Thymus (tissue), 11 donors: ENCODE data around the gene GPX6. TPM values are rescaled to one million over a fixed set of nuclear protein-coding genes. Genes with fewer than 3 reads are reported as not detected.

Experiments used
- DNase-seq, 9 donors: peaks; one replicate each; pipeline ENCODE4 v3.0.0-alpha.2; 2013; ENCODE audit warnings: low spot score in 9 of 9, low read depth in 6 of 9, missing footprints in 1 of 9
- H3K27ac ChIP-seq, 2 donors: one replicate each; pipeline ENCODE4 v1.5.1; 2013; ENCODE audit warnings: control low read depth in 1 of 2, low read depth in 1 of 2, low read length in 1 of 2, mild to moderate bottlenecking in 1 of 2, moderate library complexity in 1 of 2
- H3K27me3 ChIP-seq, 2 donors: one replicate each; pipeline ENCODE4 v1.5.1; 2013; ENCODE audit warnings: low read length in 1 of 2; ENCODE audit not compliant: control insufficient read depth in 2 of 2, insufficient read depth in 1 of 2
- H3K36me3 ChIP-seq, 2 donors: one replicate each; pipeline ENCODE4 v1.5.1; 2013; ENCODE audit warnings: low read length in 1 of 2, mild to moderate bottlenecking in 1 of 2, moderate library complexity in 1 of 2; ENCODE audit not compliant: control insufficient read depth in 2 of 2, insufficient read depth in 2 of 2
- H3K4me1 ChIP-seq, 2 donors: one replicate each; pipeline ENCODE4 v1.5.1; 2013; ENCODE audit warnings: low read length in 2 of 2; ENCODE audit not compliant: control insufficient read depth in 2 of 2, insufficient read depth in 2 of 2
- H3K4me3 ChIP-seq, 2 donors: one replicate each; pipeline ENCODE4 v1.5.1; 2013; ENCODE audit warnings: low read length in 2 of 2, control low read depth in 1 of 2, mild to moderate bottlenecking in 1 of 2
- H3K9me3 ChIP-seq, 2 donors: one replicate each; pipeline ENCODE4 v1.5.1; 2013; ENCODE audit warnings: low read length in 1 of 2, mild to moderate bottlenecking in 1 of 2; ENCODE audit not compliant: control insufficient read depth in 2 of 2, insufficient read depth in 1 of 2
- WGBS: extraction: QIAGEN DNeasy Blood & Tissue Kit; methylation state at CpG from one replicate; pipeline ENCODE4 v1.1.7; 2013; 5-methylcytosine and 5-hydroxymethylcytosine counted together
- polyA plus RNA-seq: library from polyadenylated mRNA; stranded (reverse); fragments of 200-250 nt; gene quantifications from one replicate; pipeline ENCODE4 v1.2.3, GENCODE V29; 2013
- total RNA-seq: library from RNA; stranded (reverse); fragments of 120-200 nt; gene quantifications from one replicate; pipeline ENCODE4 v1.2.4, GENCODE V29; 2013
- donor health status: healthy.

GPX6 gene
- total and polyA plus RNA-seq, 2 donors = not detected

- peaks cover 10 to 23% of the 10 kb centered on the region in 2 donors for H3K27me3 ChIP-seq
- no peak overlapping the region for H3K4me3 ChIP-seq
- H3K36me3 ChIP-seq = no peaks in the 10 kb centered on the region
- H3K4me1 ChIP-seq = peaks cover 0 to 10% of the 10 kb centered on the region in 2 donors
- no peaks in the 10 kb centered on the region for H3K9me3 ChIP-seq
- DNase-seq = no peak
- H3K27ac ChIP-seq = no peak overlapping the region
Measured at GRCh38 chr6:28545955-28546354, 30.4 kb upstream of the GPX6 start.

DNA sequence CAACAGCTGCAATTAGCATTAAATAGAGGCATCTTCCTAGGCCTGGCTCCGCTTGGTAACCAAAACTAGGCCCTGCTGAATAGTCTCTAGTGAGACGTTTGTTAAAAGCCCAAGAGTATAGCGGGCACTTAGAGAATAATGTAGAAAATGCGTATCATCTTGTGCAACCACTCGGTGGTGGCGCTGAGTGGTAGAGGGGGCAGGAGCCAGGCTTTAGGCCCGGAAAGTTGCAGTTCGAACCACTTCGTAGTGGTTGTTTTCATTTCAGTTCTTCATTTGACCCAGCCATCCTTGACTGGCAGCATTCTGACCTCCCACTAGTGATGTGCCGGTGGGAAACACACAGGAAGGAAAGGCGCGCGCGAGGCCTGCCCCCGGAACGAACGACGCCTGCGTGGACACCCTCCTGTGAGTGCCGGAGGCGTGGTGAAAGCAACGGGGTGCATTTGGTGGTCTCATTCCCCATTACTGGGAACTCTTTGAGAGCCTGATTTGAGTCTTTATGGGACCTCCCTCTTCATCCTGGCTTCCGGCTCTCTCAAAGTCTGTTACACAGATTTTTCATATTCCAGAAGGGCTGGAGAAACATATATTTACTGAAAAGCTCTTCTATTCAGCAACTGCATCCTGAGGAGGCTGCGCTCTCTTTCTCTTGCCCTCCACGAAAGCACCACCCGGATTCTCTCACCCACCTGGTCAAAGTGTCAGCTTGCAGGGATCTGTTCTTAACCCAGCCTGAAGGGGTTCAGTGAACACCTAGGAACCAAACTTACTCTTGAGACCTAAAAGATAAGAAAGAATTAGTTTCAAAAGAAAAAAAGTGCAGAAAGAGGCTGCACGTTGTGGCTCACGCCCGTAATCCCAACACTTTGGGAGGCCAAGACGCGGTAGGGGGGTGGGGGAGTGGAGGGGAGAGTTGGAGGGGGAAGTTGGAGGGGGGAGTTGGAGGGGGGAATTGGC is 28.3 kb upstream of the GPX6 start:
- peak overlapping the region in 1 of 2 donors; percentile 38 for H3K27ac ChIP-seq
- H3K36me3 ChIP-seq = no peaks in the 10 kb centered on the region
- peaks cover 10 to 22% of the 10 kb centered on the region in 2 donors for H3K27me3 ChIP-seq
- DNase-seq = peak in 2 of 9 donors; percentile 21 to 48
- WGBS = 6% methylated on average over 31 of the region's 31 CpGs
- H3K9me3 ChIP-seq = no peaks in the 10 kb centered on the region
- H3K4me3 ChIP-seq = peak overlapping the region in 1 of 2 donors; percentile 42
- H3K4me1 ChIP-seq = peaks cover 0 to 10% of the 10 kb centered on the region in 2 donors

DNA sequence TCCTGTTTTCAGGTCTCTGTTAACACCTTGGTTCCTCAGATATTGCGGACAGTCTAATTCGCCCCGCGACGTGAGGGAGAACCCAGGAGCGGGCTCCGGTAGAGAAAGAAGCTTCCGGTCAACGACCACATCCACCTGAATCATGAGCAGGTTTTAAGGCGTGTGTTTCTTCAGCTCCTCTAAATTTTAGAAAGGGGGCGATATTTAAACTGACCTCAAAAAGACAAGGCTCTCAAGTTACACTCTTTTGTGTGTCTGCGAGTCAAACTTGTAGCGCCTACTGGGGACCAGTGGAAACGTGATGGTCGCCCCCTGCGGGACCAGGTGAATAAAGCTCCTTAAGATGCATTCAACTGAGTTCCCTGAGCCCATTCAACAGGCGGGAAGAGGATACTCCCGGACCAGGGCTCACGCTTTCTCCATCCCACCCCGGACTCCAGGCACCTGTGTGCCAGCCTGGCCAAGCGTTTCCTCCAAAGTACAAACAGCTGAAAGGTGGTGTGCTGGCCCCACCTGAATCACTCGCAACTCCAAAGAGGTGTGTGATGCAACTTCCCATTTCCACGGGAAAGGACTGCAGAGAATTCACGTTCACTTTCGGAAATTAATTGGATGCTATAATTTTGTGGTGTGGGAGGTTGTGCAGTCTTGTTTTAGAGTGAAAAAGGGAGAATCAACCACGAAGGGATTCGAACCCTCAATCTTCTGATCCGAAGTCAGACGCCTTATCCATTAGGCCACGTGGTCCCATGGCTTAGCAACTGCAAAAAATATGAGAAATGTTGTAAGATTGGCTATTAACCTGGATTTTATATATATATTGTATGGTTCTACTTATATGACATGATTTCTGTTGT is 27.1 kb upstream of the GPX6 start:
- 4% methylated on average over 30 of the region's 30 CpGs for WGBS
- DNase-seq = peak in 8 of 9 donors; percentile 27 to 73 (median 40)
- H3K27ac ChIP-seq = no peak overlapping the region
- peak overlapping the region in 1 of 2 donors; percentile 21 for H3K4me3 ChIP-seq
- H3K9me3 ChIP-seq = no peaks in the 10 kb centered on the region
- H3K36me3 ChIP-seq = no peaks in the 10 kb centered on the region
- H3K4me1 ChIP-seq = peaks cover 0 to 10% of the 10 kb centered on the region in 2 donors
- peaks cover 10 to 33% of the 10 kb centered on the region in 2 donors for H3K27me3 ChIP-seq

- Histone ChIP-seq H3K4me1 (peaks cover 0 to 10% of the 10 kb centered on the region in 2 donors), H3K36me3 (no peaks in the 10 kb centered on the region), H3K27me3 (peaks cover 12 to 40% of the 10 kb centered on the region in 2 donors), H3K27ac (no peak overlapping the region), H3K9me3 (no peaks in the 10 kb centered on the region), H3K4me3 (peak overlapping the region in 1 of 2 donors; percentile 21)
- DNase-seq = no peak
- WGBS = 58% methylated on average over 7 of the region's 7 CpGs
Measured at GRCh38 chr6:28541996-28542395, 26.4 kb upstream of the GPX6 start.

GRCh38 chr6:28537509-28538140 is 22.0 kb upstream of the GPX6 start:
- H3K4me1 ChIP-seq = no peaks in the 10 kb centered on the region
- no peaks in the 10 kb centered on the region for H3K36me3 ChIP-seq
- H3K27me3 ChIP-seq = peaks cover 3 to 48% of the 10 kb centered on the region in 2 donors
- 36% methylated on average over 22 of the region's 22 CpGs for WGBS
- H3K9me3 ChIP-seq = no peaks in the 10 kb centered on the region
- no peak overlapping the region for H3K27ac ChIP-seq
- DNase-seq = peak in 1 of 9 donors; percentile 21
- no peak overlapping the region for H3K4me3 ChIP-seq

GRCh38 chr6:28537065-28537464 is 21.5 kb upstream of the GPX6 start:
- WGBS = 8% methylated on average over 18 of the region's 18 CpGs
- Histone ChIP-seq H3K27ac (no peak overlapping the region), H3K4me3 (no peak overlapping the region), H3K4me1 (no peaks in the 10 kb centered on the region), H3K27me3 (peaks cover 5 to 43% of the 10 kb centered on the region in 2 donors), H3K9me3 (no peaks in the 10 kb centered on the region), H3K36me3 (no peaks in the 10 kb centered on the region)
- peak in 1 of 9 donors; percentile 9 for DNase-seq

- DNase-seq = no peak
Measured at GRCh38 chr6:28534875-28535274, 19.3 kb upstream of the GPX6 start.

GRCh38 chr6:28534306-28534705 is 18.7 kb upstream of the GPX6 start:
- Histone ChIP-seq H3K9me3 (no peaks in the 10 kb centered on the region), H3K4me1 (no peaks in the 10 kb centered on the region), H3K27me3 (peaks cover 5 to 48% of the 10 kb centered on the region in 2 donors), H3K4me3 (no peak overlapping the region), H3K27ac (no peak overlapping the region), H3K36me3 (no peaks in the 10 kb centered on the region)
- DNase-seq = no peak
- WGBS = 85% methylated on average over 3 of the region's 3 CpGs

More at GRCh38 chr6:28534875-28535274, 19.3 kb upstream of the GPX6 start:
- Histone ChIP-seq H3K27me3 (peaks cover 5 to 45% of the 10 kb centered on the region in 2 donors), H3K4me3 (no peak overlapping the region), H3K36me3 (no peaks in the 10 kb centered on the region), H3K27ac (no peak overlapping the region), H3K9me3 (no peaks in the 10 kb centered on the region), H3K4me1 (no peaks in the 10 kb centered on the region)
- 67% methylated on average over 2 of the region's 2 CpGs for WGBS
